ENCODE results near the gene ANKRD35.

ANKRD35 gene

DNA sequence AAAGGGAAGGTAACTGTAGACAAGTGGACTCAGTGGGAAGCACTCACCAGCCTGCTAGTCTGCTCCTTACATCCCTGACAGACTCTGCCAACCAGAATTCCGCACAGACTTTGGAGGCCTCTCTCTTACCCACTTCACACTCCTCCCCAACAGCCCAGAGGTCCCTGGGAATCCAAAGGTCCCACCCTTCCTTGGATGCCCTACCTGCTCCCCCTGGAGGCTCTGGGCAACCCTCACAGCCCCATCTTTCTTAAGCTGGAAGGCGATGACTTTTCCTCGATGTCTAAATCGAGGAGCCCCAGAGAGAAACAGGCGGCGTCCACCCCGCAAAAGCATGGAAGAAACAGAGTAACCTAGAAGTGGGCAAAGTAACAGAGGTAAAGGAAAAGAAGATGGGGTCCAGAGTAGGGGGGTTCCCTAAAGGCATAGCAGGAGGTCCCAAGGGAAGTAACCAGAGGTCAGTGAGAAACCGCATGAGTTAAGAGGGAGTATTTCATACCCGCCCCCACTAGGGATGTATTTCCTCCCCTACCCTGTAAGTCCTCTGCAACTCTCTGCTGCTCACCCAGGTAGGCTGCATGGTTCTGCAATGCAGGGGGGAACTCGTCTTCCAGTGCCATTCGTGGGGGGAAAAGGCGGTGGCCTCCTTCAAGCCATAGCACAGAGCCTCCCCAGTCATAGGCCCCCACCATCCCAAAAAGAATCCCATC, 15.8 kb upstream of the ANKRD35 start:
- H2BK15ac ChIP-seq (replicated peaks; ENCODE audit: low read depth): no peak overlapping the region
- no peaks in the 10 kb centered on the region for H3K4me1 ChIP-seq (ENCODE audit: control insufficient read depth, low read depth, low read length)
- no peak overlapping the region for H3K56ac ChIP-seq (ENCODE audit: low read length)
- H4K5ac ChIP-seq (ENCODE audit: low read length): no peak overlapping the region
- no peaks in the 10 kb centered on the region for H3K27me3 ChIP-seq (ENCODE audit: insufficient read depth, low read length, poor library complexity)
- H3K23ac ChIP-seq (ENCODE audit: low read length): no peak overlapping the region
- no peak overlapping the region for H2BK120ac ChIP-seq (ENCODE audit: low read depth, low read length)
- no peak overlapping the region for H3K18ac ChIP-seq (ENCODE audit: low read length)
- H3K79me2 ChIP-seq (ENCODE audit: control insufficient read depth, insufficient read depth, low read length): no peaks in the 10 kb centered on the region
- H3K9ac ChIP-seq (ENCODE audit: low read length): no peak overlapping the region
- no peak overlapping the region for H4K8ac ChIP-seq (ENCODE audit: low read depth, low read length)
- no peak overlapping the region for H3K4me3 ChIP-seq (ENCODE audit: low read length)
- no peak overlapping the region for H3K4me2 ChIP-seq (ENCODE audit: low read length)
- no peaks in the 10 kb centered on the region for H3K79me1 ChIP-seq (ENCODE audit: low read length)
- H3K27ac ChIP-seq (ENCODE audit: low read depth, low read length): no peak overlapping the region
- H3K36me3 ChIP-seq (ENCODE audit: control insufficient read depth, insufficient read depth, low read length): no peaks in the 10 kb centered on the region
- WGBS (ENCODE audit: extremely low coverage, insufficient coverage, low lambda C conversion rate): no CpG with 5 or more reads among the region's 12 CpGs
- H2AK5ac ChIP-seq (ENCODE audit: low read length): no peak overlapping the region
- peak; percentile 45 for DNase-seq
- H3K4ac ChIP-seq (ENCODE audit: low read depth, low read length): no peak overlapping the region
- H2BK5ac ChIP-seq (ENCODE audit: low read length): no peak overlapping the region

DNA sequence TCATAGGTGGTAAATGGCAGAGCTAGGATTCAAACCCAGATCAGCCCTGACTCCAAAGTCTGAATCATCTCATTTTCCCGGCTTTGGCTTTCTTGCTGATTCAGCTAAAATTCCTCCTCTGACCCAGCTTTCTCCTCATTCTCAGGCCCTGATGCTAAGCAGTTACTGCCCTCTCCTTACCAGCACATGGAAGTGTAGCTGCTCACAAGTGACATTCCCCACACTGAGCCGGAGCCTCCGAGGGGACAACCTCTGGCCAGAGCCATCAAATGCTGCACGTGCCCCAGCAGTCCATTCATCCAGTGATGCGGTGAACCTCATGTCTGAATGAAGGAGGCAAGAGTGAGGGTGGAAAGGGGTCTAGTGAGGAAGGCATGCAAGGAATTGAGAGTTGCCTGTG, 13.1 kb upstream of the ANKRD35 start:
- Histone ChIP-seq H4K8ac (ENCODE audit: low read depth, low read length) (no peak overlapping the region), H3K56ac (ENCODE audit: low read length) (no peak overlapping the region), H2BK120ac (ENCODE audit: low read depth, low read length) (no peak overlapping the region), H3K79me1 (ENCODE audit: low read length) (no peaks in the 10 kb centered on the region), H4K5ac (ENCODE audit: low read length) (no peak overlapping the region), H2BK15ac (replicated peaks; ENCODE audit: low read depth) (no peak overlapping the region), H3K27me3 (ENCODE audit: insufficient read depth, low read length, poor library complexity) (no peaks in the 10 kb centered on the region), H3K4me2 (ENCODE audit: low read length) (no peak overlapping the region), H3K18ac (ENCODE audit: low read length) (no peak overlapping the region), H3K4me1 (ENCODE audit: control insufficient read depth, low read depth, low read length) (no peaks in the 10 kb centered on the region), H3K4me3 (ENCODE audit: low read length) (no peak overlapping the region), H3K9ac (ENCODE audit: low read length) (no peak overlapping the region), H2BK5ac (ENCODE audit: low read length) (no peak overlapping the region), H2AK5ac (ENCODE audit: low read length) (no peak overlapping the region), H3K27ac (ENCODE audit: low read depth, low read length) (no peak overlapping the region), H3K36me3 (ENCODE audit: control insufficient read depth, insufficient read depth, low read length) (no peaks in the 10 kb centered on the region), H3K4ac (ENCODE audit: low read depth, low read length) (no peak overlapping the region), H3K79me2 (ENCODE audit: control insufficient read depth, insufficient read depth, low read length) (no peaks in the 10 kb centered on the region), H3K23ac (ENCODE audit: low read length) (no peak overlapping the region)
- DNase-seq: no peak
- no CpG with 5 or more reads among the region's 5 CpGs for WGBS (ENCODE audit: extremely low coverage, insufficient coverage, low lambda C conversion rate)

DNA sequence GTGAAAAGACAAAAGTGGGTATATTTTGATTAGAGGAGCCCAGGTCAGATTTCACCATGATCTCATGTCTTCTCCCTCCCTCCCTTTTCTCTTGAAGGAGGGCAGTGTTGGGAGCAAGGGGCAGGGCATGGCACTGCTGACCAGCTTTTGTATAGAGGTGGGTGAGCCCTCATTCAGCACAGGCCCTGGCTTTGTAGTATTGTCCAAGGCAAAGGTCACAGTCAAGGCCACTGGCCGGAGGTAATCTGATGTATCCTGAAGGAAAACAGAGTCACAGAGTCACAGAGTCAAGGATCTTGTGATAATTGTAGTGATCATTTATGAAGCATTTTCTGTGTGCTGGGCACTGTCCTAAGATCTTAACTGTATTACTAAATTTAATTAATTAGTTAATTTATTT, 12.3 kb upstream of the ANKRD35 start:
- Histone ChIP-seq H3K36me3 (ENCODE audit: control insufficient read depth, insufficient read depth, low read length) (no peaks in the 10 kb centered on the region), H3K23ac (ENCODE audit: low read length) (no peak overlapping the region), H3K27ac (ENCODE audit: low read depth, low read length) (no peak overlapping the region), H3K18ac (ENCODE audit: low read length) (no peak overlapping the region), H3K27me3 (ENCODE audit: insufficient read depth, low read length, poor library complexity) (no peaks in the 10 kb centered on the region), H3K79me1 (ENCODE audit: low read length) (no peaks in the 10 kb centered on the region), H3K9ac (ENCODE audit: low read length) (no peak overlapping the region), H2AK5ac (ENCODE audit: low read length) (no peak overlapping the region), H2BK15ac (replicated peaks; ENCODE audit: low read depth) (no peak overlapping the region), H3K56ac (ENCODE audit: low read length) (no peak overlapping the region), H3K4me3 (ENCODE audit: low read length) (no peak overlapping the region), H3K79me2 (ENCODE audit: control insufficient read depth, insufficient read depth, low read length) (no peaks in the 10 kb centered on the region), H3K4me1 (ENCODE audit: control insufficient read depth, low read depth, low read length) (no peaks in the 10 kb centered on the region), H2BK120ac (ENCODE audit: low read depth, low read length) (no peak overlapping the region), H4K5ac (ENCODE audit: low read length) (no peak overlapping the region), H4K8ac (ENCODE audit: low read depth, low read length) (no peak overlapping the region), H3K4ac (ENCODE audit: low read depth, low read length) (no peak overlapping the region), H3K4me2 (ENCODE audit: low read length) (no peak overlapping the region), H2BK5ac (ENCODE audit: low read length) (no peak overlapping the region)
- no CpG with 5 or more reads among the region's 1 CpG for WGBS (ENCODE audit: extremely low coverage, insufficient coverage, low lambda C conversion rate)
- no peak for DNase-seq

DNA sequence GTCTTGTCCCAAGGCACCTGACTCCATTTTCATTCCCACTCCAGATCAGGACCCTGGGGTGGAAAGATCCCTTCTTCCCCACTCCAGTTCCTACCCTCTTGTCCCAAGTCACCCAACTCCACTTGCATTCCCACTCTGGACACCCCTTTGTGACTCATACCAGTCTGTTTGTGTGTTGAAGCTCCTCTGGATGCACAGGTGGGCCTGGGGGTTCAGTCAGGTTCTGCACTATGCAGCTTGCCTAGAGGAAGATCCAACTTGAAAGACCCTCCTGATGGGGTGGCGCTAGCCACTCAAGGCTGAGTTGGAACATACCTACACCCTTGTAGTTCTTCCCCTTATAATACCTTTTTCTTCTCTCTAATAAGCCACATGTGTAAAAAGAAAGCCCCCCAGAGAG, 9.8 kb upstream of the ANKRD35 start:
- Histone ChIP-seq H3K4me1 (ENCODE audit: control insufficient read depth, low read depth, low read length) (peaks cover 4% of the 10 kb centered on the region), H3K9ac (ENCODE audit: low read length) (no peak overlapping the region), H3K56ac (ENCODE audit: low read length) (no peak overlapping the region), H2AK5ac (ENCODE audit: low read length) (no peak overlapping the region), H3K4me2 (ENCODE audit: low read length) (no peak overlapping the region), H2BK120ac (ENCODE audit: low read depth, low read length) (no peak overlapping the region), H3K27me3 (ENCODE audit: insufficient read depth, low read length, poor library complexity) (no peaks in the 10 kb centered on the region), H3K23ac (ENCODE audit: low read length) (no peak overlapping the region), H3K27ac (ENCODE audit: low read depth, low read length) (no peak overlapping the region), H2BK5ac (ENCODE audit: low read length) (no peak overlapping the region), H3K79me2 (ENCODE audit: control insufficient read depth, insufficient read depth, low read length) (no peaks in the 10 kb centered on the region), H3K4me3 (ENCODE audit: low read length) (no peak overlapping the region), H3K79me1 (ENCODE audit: low read length) (no peaks in the 10 kb centered on the region), H3K4ac (ENCODE audit: low read depth, low read length) (no peak overlapping the region), H4K8ac (ENCODE audit: low read depth, low read length) (no peak overlapping the region), H2BK15ac (replicated peaks; ENCODE audit: low read depth) (no peak overlapping the region), H3K36me3 (ENCODE audit: control insufficient read depth, insufficient read depth, low read length) (no peaks in the 10 kb centered on the region), H3K18ac (ENCODE audit: low read length) (no peak overlapping the region), H4K5ac (ENCODE audit: low read length) (no peak overlapping the region)
- WGBS (ENCODE audit: extremely low coverage, insufficient coverage, low lambda C conversion rate): no CpG with 5 or more reads among the region's 1 CpG
- no peak for DNase-seq

DNA sequence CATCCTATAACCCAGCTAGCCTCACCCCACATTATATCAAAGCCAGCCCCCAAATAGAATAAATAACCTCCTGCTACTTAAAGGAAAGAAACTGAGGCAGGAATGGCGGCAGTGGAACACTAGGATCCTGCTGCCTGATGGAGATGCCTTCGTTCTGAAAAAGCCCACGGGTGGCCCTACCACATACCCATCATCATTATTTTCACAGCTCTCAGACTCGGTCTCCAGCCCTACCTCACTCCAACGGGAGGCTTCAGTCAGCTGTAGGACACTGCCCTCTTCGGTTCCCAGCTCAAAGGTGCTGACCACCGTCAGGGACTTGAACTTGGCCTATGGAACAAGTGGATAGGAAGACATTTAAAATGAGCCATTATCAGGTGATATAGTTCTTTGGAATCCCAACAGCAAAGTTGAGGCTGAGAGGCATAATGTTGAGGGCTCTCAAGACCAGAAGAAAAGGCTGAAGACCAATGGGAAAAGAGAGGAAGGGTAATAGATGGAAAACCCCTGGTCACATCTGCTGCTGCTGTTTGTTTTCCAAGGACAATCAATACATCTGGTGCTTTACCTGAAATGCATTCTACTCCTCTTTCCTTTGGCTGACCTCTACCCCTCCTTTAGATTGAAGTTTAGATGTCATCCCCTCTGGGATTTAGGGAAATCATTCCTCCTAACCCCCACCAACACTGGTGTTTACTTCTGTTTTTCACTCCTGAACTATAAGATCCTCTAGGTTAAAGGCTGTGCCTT, 7.8 kb upstream of the ANKRD35 start:
- H3K27ac ChIP-seq (ENCODE audit: low read depth, low read length): no peak overlapping the region
- H2AK5ac ChIP-seq (ENCODE audit: low read length): no peak overlapping the region
- no peak overlapping the region for H2BK120ac ChIP-seq (ENCODE audit: low read depth, low read length)
- H3K4me1 ChIP-seq (ENCODE audit: control insufficient read depth, low read depth, low read length): peaks cover 4% of the 10 kb centered on the region
- no peaks in the 10 kb centered on the region for H3K79me2 ChIP-seq (ENCODE audit: control insufficient read depth, insufficient read depth, low read length)
- H3K56ac ChIP-seq (ENCODE audit: low read length): no peak overlapping the region
- no CpG with 5 or more reads among the region's 7 CpGs for WGBS (ENCODE audit: extremely low coverage, insufficient coverage, low lambda C conversion rate)
- no peak overlapping the region for H3K4ac ChIP-seq (ENCODE audit: low read depth, low read length)
- H4K8ac ChIP-seq (ENCODE audit: low read depth, low read length): no peak overlapping the region
- H2BK5ac ChIP-seq (ENCODE audit: low read length): no peak overlapping the region
- H4K5ac ChIP-seq (ENCODE audit: low read length): no peak overlapping the region
- H3K4me3 ChIP-seq (ENCODE audit: low read length): no peak overlapping the region
- no peak overlapping the region for H2BK15ac ChIP-seq (replicated peaks; ENCODE audit: low read depth)
- DNase-seq: no peak
- no peak overlapping the region for H3K18ac ChIP-seq (ENCODE audit: low read length)
- H3K9ac ChIP-seq (ENCODE audit: low read length): no peak overlapping the region
- no peak overlapping the region for H3K23ac ChIP-seq (ENCODE audit: low read length)
- no peaks in the 10 kb centered on the region for H3K27me3 ChIP-seq (ENCODE audit: insufficient read depth, low read length, poor library complexity)
- no peaks in the 10 kb centered on the region for H3K36me3 ChIP-seq (ENCODE audit: control insufficient read depth, insufficient read depth, low read length)
- no peak overlapping the region for H3K4me2 ChIP-seq (ENCODE audit: low read length)
- H3K79me1 ChIP-seq (ENCODE audit: low read length): no peaks in the 10 kb centered on the region
